BLaER1 (cell line): Measurements from ENCODE around the gene LYL1.

ENCODE experiments used
- H3K27ac ChIP-seq: shearing (Covaris generic); formaldehyde crosslinking; 2 replicates; pipeline ENCODE4 v1.8.1; 2022
- H3K27me3 ChIP-seq: shearing (Covaris generic); formaldehyde crosslinking; 2 replicates; pipeline ENCODE4 v1.8.1; 2022
- H3K36me3 ChIP-seq: shearing (Covaris generic); formaldehyde crosslinking; 2 replicates; pipeline ENCODE4 v1.8.1; 2022
- H3K4me1 ChIP-seq: shearing (Covaris generic); formaldehyde crosslinking; 2 replicates; pipeline ENCODE4 v1.8.1; 2022
- H3K4me2 ChIP-seq: shearing (Covaris generic); formaldehyde crosslinking; 2 replicates; pipeline ENCODE4 v1.8.1; 2022
- H3K4me3 ChIP-seq: shearing (Covaris generic); formaldehyde crosslinking; 2 replicates; pipeline ENCODE4 v1.8.1; 2022
- H3K9ac ChIP-seq: shearing (Covaris generic); formaldehyde crosslinking; 2 replicates; pipeline ENCODE4 v1.8.1; 2022
- H3K9me3 ChIP-seq: shearing (Covaris generic); formaldehyde crosslinking; 2 replicates; pipeline ENCODE4 v1.8.1; 2022
- H4K20me1 ChIP-seq: shearing (Covaris generic); formaldehyde crosslinking; 2 replicates; pipeline ENCODE4 v1.8.1; 2022
- Cebpa-rat ChIP-seq: shearing (Covaris generic); IDR thresholded peaks from 2 replicates; pipeline ENCODE4 v1.8.1; 2022

The LYL1 gene

GRCh38 chr19:13130886-13131490, 28.3 kb upstream of the LYL1 start:
- H3K4me2 ChIP-seq, result no peak overlapping the region
- peaks cover 100% of the 10 kb centered on the region for H4K20me1 ChIP-seq
- no peak overlapping the region for H3K9ac ChIP-seq

GRCh38 chr19:13129384-13129783, 26.7 kb upstream of the LYL1 start:
- Histone ChIP-seq H3K27me3 (no peaks in the 10 kb centered on the region), H3K4me3 (no peak overlapping the region), H4K20me1 (peaks cover 100% of the 10 kb centered on the region), H3K4me2 (no peak overlapping the region), H3K36me3 (peaks cover 88% of the 10 kb centered on the region), H3K4me1 (peaks cover 46% of the 10 kb centered on the region), H3K9ac (no peak overlapping the region), H3K9me3 (no peaks in the 10 kb centered on the region), H3K27ac (no peak overlapping the region)
- TF ChIP-seq Cebpa-rat, result no peak

More at GRCh38 chr19:13130886-13131490, 28.3 kb upstream of the LYL1 start:
- Histone ChIP-seq H3K36me3 (peaks cover 88% of the 10 kb centered on the region), H3K9me3 (no peaks in the 10 kb centered on the region), H3K4me1 (peaks cover 35% of the 10 kb centered on the region), H3K27ac (no peak overlapping the region), H3K27me3 (no peaks in the 10 kb centered on the region), H3K4me3 (no peak overlapping the region)
- TF ChIP-seq Cebpa-rat, result no peak

- peak overlapping the region; percentile 45; the same call in 1 of the 2 replicates for H3K27ac ChIP-seq
- peaks cover 88% of the 10 kb centered on the region for H3K36me3 ChIP-seq
Measured at GRCh38 chr19:13128583-13128982, 25.9 kb upstream of the LYL1 start.

GRCh38 chr19:13127811-13128575, 25.3 kb upstream of the LYL1 start:
- H3K4me2 ChIP-seq, result peak overlapping the region; percentile 45
- H3K9me3 ChIP-seq, result no peaks in the 10 kb centered on the region
- peak overlapping the region; percentile 9; the same call in 1 of the 2 replicates for H3K9ac ChIP-seq
- H3K4me1 ChIP-seq, result peaks cover 47% of the 10 kb centered on the region
- no peak for TF ChIP-seq Cebpa-rat
- H3K27ac ChIP-seq, result peak overlapping the region; percentile 45; the same call in 1 of the 2 replicates
- no peaks in the 10 kb centered on the region for H3K27me3 ChIP-seq
- H3K36me3 ChIP-seq, result peaks cover 88% of the 10 kb centered on the region
- no peak overlapping the region for H3K4me3 ChIP-seq
- peaks cover 100% of the 10 kb centered on the region for H4K20me1 ChIP-seq

More at GRCh38 chr19:13128583-13128982, 25.9 kb upstream of the LYL1 start:
- Histone ChIP-seq H3K9ac (no peak overlapping the region; the same call in 1 of the 2 replicates), H3K4me1 (peaks cover 47% of the 10 kb centered on the region), H3K4me3 (no peak overlapping the region), H3K9me3 (no peaks in the 10 kb centered on the region), H4K20me1 (peaks cover 100% of the 10 kb centered on the region), H3K27me3 (no peaks in the 10 kb centered on the region), H3K4me2 (no peak overlapping the region; the same call in 1 of the 2 replicates)
- no peak for TF ChIP-seq Cebpa-rat

GRCh38 chr19:13127051-13127450, 24.4 kb upstream of the LYL1 start:
- H3K9ac ChIP-seq, result no peak overlapping the region
- TF ChIP-seq Cebpa-rat, result no peak

GRCh38 chr19:13122980-13123957, 20.6 kb upstream of the LYL1 start:
- Histone ChIP-seq H3K4me2 (no peak overlapping the region), H3K27me3 (no peaks in the 10 kb centered on the region), H3K4me3 (no peak overlapping the region), H3K36me3 (peaks cover 72% of the 10 kb centered on the region), H3K9me3 (no peaks in the 10 kb centered on the region), H3K9ac (no peak overlapping the region), H3K4me1 (peaks cover 67% of the 10 kb centered on the region), H4K20me1 (peaks cover 94% of the 10 kb centered on the region), H3K27ac (no peak overlapping the region)
- no peak for TF ChIP-seq Cebpa-rat

More at GRCh38 chr19:13127051-13127450, 24.4 kb upstream of the LYL1 start:
- Histone ChIP-seq H3K27me3 (no peaks in the 10 kb centered on the region), H3K9me3 (no peaks in the 10 kb centered on the region), H3K4me3 (no peak overlapping the region), H4K20me1 (peaks cover 100% of the 10 kb centered on the region), H3K4me2 (peak overlapping the region; percentile 45), H3K27ac (no peak overlapping the region), H3K4me1 (peaks cover 48% of the 10 kb centered on the region), H3K36me3 (peaks cover 89% of the 10 kb centered on the region)

GRCh38 chr19:13122275-13122878, 19.7 kb upstream of the LYL1 start:
- Histone ChIP-seq H3K4me2 (0 out of 2 replicates have a peak overlapping the region, but pooled peaks have one; percentile 26), H3K36me3 (peaks cover 67% of the 10 kb centered on the region)

GRCh38 chr19:13121551-13122274, 19.1 kb upstream of the LYL1 start:
- TF ChIP-seq Cebpa-rat, result no peak
- H4K20me1 ChIP-seq, result peaks cover 78% of the 10 kb centered on the region
- H3K27ac ChIP-seq, result 0 out of 2 replicates have a peak overlapping the region, but pooled peaks have one; percentile 30
- peak overlapping the region; percentile 7 for H3K9ac ChIP-seq
- no peaks in the 10 kb centered on the region for H3K9me3 ChIP-seq
- H3K27me3 ChIP-seq, result no peaks in the 10 kb centered on the region
- H3K4me3 ChIP-seq, result no peak overlapping the region
- H3K36me3 ChIP-seq, result peaks cover 65% of the 10 kb centered on the region
- H3K4me1 ChIP-seq, result peaks cover 63% of the 10 kb centered on the region
- H3K4me2 ChIP-seq, result peak overlapping the region; percentile 26; the same call in 1 of the 2 replicates

More at GRCh38 chr19:13122275-13122878, 19.7 kb upstream of the LYL1 start:
- Histone ChIP-seq H3K4me1 (peaks cover 63% of the 10 kb centered on the region), H3K9ac (peak overlapping the region; percentile 7), H3K4me3 (no peak overlapping the region), H3K27me3 (no peaks in the 10 kb centered on the region), H3K9me3 (no peaks in the 10 kb centered on the region), H4K20me1 (peaks cover 85% of the 10 kb centered on the region), H3K27ac (0 out of 2 replicates have a peak overlapping the region, but pooled peaks have one; percentile 30)
- TF ChIP-seq Cebpa-rat, result no peak
